Astrocyte of the cerebellum (primary cell): ENCODE data around the gene MBNL2.

Experiments
- DNase-seq: peaks from one replicate; pipeline ENCODE4 v3.0.0-alpha.2; 2011; ENCODE audit warnings: low read depth
- H3K4me3 ChIP-seq: 2 replicates; pipeline ENCODE4 v1.5.1; 2011; ENCODE audit warnings: mild to moderate bottlenecking, low read depth, low read length, moderate library complexity
- CTCF ChIP-seq: IDR thresholded peaks from 2 replicates; pipeline ENCODE4 v1.5.1; 2012; ENCODE audit warnings: low read length, low read depth, moderate library complexity, mild to moderate bottlenecking; ENCODE audit errors: missing control alignments
- in situ Hi-C: cut with HindIII; loops from 2 replicates; pipeline ENCODE4 v1.10.0; 2017; ENCODE audit warnings: low sequenced_read_pairs

The MBNL2 gene

GRCh38 chr13:97235549-97236231 is 13.6 kb downstream of the MBNL2 start:
- in situ Hi-C loops, result no loop called here
- H3K4me3 ChIP-seq, result no peak overlapping the region
- TF ChIP-seq CTCF, result no peak
- DNase-seq, result no peak

GRCh38 chr13:97237388-97237787 is 15.3 kb downstream of the MBNL2 start:
- DNase-seq, result no peak
- TF ChIP-seq CTCF, result no peak
- in situ Hi-C loops, result no loop called here
- H3K4me3 ChIP-seq, result no peak overlapping the region

- in situ Hi-C loops, result no loop called here
- no peak for DNase-seq
- no peak for TF ChIP-seq CTCF
- no peak overlapping the region for H3K4me3 ChIP-seq
These were observed 16.3 kb downstream of the MBNL2 start for GRCh38 chr13:97238432-97238831.

- H3K4me3 ChIP-seq, result no peak overlapping the region
- no peak for TF ChIP-seq CTCF
- in situ Hi-C loops, result no loop called here
- DNase-seq, result no peak
These were observed 16.8 kb downstream of the MBNL2 start for GRCh38 chr13:97238883-97239282.

GRCh38 chr13:97239306-97239705 is 17.2 kb downstream of the MBNL2 start:
- no peak for TF ChIP-seq CTCF
- H3K4me3 ChIP-seq, result no peak overlapping the region
- in situ Hi-C loops, result no loop called here
- no peak for DNase-seq

GRCh38 chr13:97239943-97240787 is 18.0 kb downstream of the MBNL2 start:
- in situ Hi-C loops, result no loop called here
- TF ChIP-seq CTCF, result no peak
- H3K4me3 ChIP-seq, result no peak overlapping the region
- DNase-seq, result no peak
